ENCODE results near the gene EDA. TPM values are rescaled to one million over a fixed set of nuclear protein-coding genes. Genes with fewer than 3 reads are reported as not detected.

The EDA gene
- total RNA-seq, 1 experiment from 2014 or later: 5.2 TPM

- H2AFZ ChIP-seq (ENCODE audit: low read depth, low read length, poor library complexity, severe bottlenecking): no peak overlapping the region
- no peaks in the 10 kb centered on the region for H3K9me2 ChIP-seq (ENCODE audit: insufficient read depth)
- no peaks in the 10 kb centered on the region for H3K79me2 ChIP-seq (ENCODE audit: insufficient read depth, low read length)
- POLR2A ChIA-PET: no interaction called here
- no TSS peak for BruUV-seq (replicated peaks)
- no peaks in the 10 kb centered on the region for H3K36me3 ChIP-seq (ENCODE audit: control insufficient read depth in 1 of 2, insufficient read depth in 2 of 2, low read length in 2 of 2)
- no peaks in the 10 kb centered on the region for H4K20me1 ChIP-seq (ENCODE audit: insufficient read depth)
- intact Hi-C loops (cut with micrococcal nuclease): no loop called here
- H3K27ac ChIP-seq (ENCODE audit: low read depth, low read length): no peak overlapping the region
- CTCF ChIA-PET: no interaction called here
- TF ChIP-seq JUND (IDR thresholded peaks at IDR 0.05) (no peak), REST (IDR thresholded peaks at IDR 0.05; ENCODE audit: low read depth) (no peak), CEBPB (IDR thresholded peaks at IDR 0.05; ENCODE audit: low read depth) (no peak), CBX3 (IDR thresholded peaks at IDR 0.05; ENCODE audit: low read depth) (no peak), MAX (IDR thresholded peaks at IDR 0.05) (no peak), SRF (IDR thresholded peaks at IDR 0.05; ENCODE audit: low read depth) (no peak), ELF1 (IDR thresholded peaks at IDR 0.05; ENCODE audit: borderline replicate concordance, low read depth) (no peak), ZFX (IDR thresholded peaks at IDR 0.05) (no peak), SP1 (IDR thresholded peaks at IDR 0.05; ENCODE audit: low read depth) (no peak), TCF7L2 (IDR thresholded peaks at IDR 0.05; ENCODE audit: borderline replicate concordance, extremely low read depth, insufficient read depth, insufficient read length) (no peak), ZBTB33 (IDR thresholded peaks at IDR 0.05; ENCODE audit: extremely low read depth, insufficient replicate concordance, low read length) (no peak)
- RAD21 ChIA-PET (ENCODE audit: low non-redundant PET in 1 of 2, low total read pairs in 2 of 2, uncharacterized antibody in 2 of 2, unreplicated experiment in 2 of 2): no interaction called here
- H3K9me3 ChIP-seq (ENCODE audit: control insufficient read depth in 1 of 2, insufficient read depth in 1 of 2, low read depth in 1 of 2, low read length in 2 of 2): no peaks in the 10 kb centered on the region
- no peaks in the 10 kb centered on the region for H3K27me3 ChIP-seq (ENCODE audit: insufficient read depth, low read length)
- no peak overlapping the region for H3K4me2 ChIP-seq (ENCODE audit: low read length)
- no peak overlapping the region for H3K9ac ChIP-seq (ENCODE audit: low read length)
- H3K4me1 ChIP-seq (ENCODE audit: control insufficient read depth in 1 of 2, insufficient read depth in 2 of 2, low read length in 2 of 2): no peaks in the 10 kb centered on the region
- no peak overlapping the region for H3K4me3 ChIP-seq (replicated peaks in 1 of 2; ENCODE audit: low read depth in 1 of 2, low read length in 2 of 2)
- no peak for ATAC-seq
- no peak for DNase-seq (ENCODE audit: low read depth, low spot score)
These were observed 12.2 kb upstream of the EDA start for GRCh38 chrX:69603566-69604194.
